Endodermal cell (in vitro differentiated cells): ENCODE data around the gene RNU1-3. TPM values are rescaled to one million over a fixed set of nuclear protein-coding genes. Genes with fewer than 3 reads are reported as not detected.
"Not testable (repeated sequence)": the region's sequence is repeated elsewhere in the genome, so short reads cannot be mapped to it uniquely, and the experiment has no call there.

Source experiments
- DNase-seq: peaks from one replicate; pipeline ENCODE4 v3.0.0-alpha.2; 2017
- H3K27ac ChIP-seq: 2 replicates; pipeline ENCODE4 v1.5.1; 2013; ENCODE audit warnings: mild to moderate bottlenecking, low read depth, low read length, moderate library complexity
- H3K27me3 ChIP-seq: 2 replicates; pipeline ENCODE4 v1.6.1; 2013; ENCODE audit warnings: mild to moderate bottlenecking, low read length, moderate library complexity; ENCODE audit not compliant: insufficient read depth, control insufficient read depth, poor library complexity, severe bottlenecking
- H3K36me3 ChIP-seq: 2 replicates; pipeline ENCODE4 v1.7.0; 2013; ENCODE audit warnings: mild to moderate bottlenecking, low read length, moderate library complexity; ENCODE audit not compliant: control insufficient read depth, insufficient read depth
- H3K4me1 ChIP-seq: one replicate; pipeline ENCODE4 v1.7.0; 2013; ENCODE audit warnings: low read length; ENCODE audit not compliant: control insufficient read depth, insufficient read depth
- H3K4me3 ChIP-seq: 2 replicates; pipeline ENCODE4 v1.5.1; 2013; ENCODE audit warnings: mild to moderate bottlenecking, low read length, moderate library complexity
- H3K9ac ChIP-seq: 2 replicates; pipeline ENCODE4 v1.6.1; 2013; ENCODE audit warnings: mild to moderate bottlenecking, low read length, moderate library complexity; ENCODE audit not compliant: poor library complexity, severe bottlenecking; ENCODE audit errors: extremely low read depth
- H3K9me3 ChIP-seq: 2 replicates; pipeline ENCODE4 v1.6.1; 2013; ENCODE audit warnings: mild to moderate bottlenecking, low read length, moderate library complexity; ENCODE audit not compliant: control insufficient read depth
- H3K27ac Mint-ChIP-seq: 2 replicates; pipeline ENCODE4 v1.8.0; 2020; ENCODE audit warnings: mixed read lengths
- H3K27me3 Mint-ChIP-seq: 2 replicates; pipeline ENCODE4 v1.8.0; 2021; ENCODE audit warnings: mild to moderate bottlenecking, mixed read lengths; ENCODE audit not compliant: insufficient read depth
- H3K36me3 Mint-ChIP-seq: 2 replicates; pipeline ENCODE4 v1.8.0; 2020; ENCODE audit warnings: low read depth, mixed read lengths
- H3K4me1 Mint-ChIP-seq: 2 replicates; pipeline ENCODE4 v1.8.0; 2020; ENCODE audit warnings: mixed read lengths
- H3K4me3 Mint-ChIP-seq: 2 replicates; pipeline ENCODE4 v1.8.0; 2020; ENCODE audit warnings: mild to moderate bottlenecking, moderate library complexity, mixed read lengths
- H3K9me3 Mint-ChIP-seq: 2 replicates; pipeline ENCODE4 v1.8.0; 2020; ENCODE audit warnings: mild to moderate bottlenecking, mixed read lengths
- WGBS, 2 experiments: methylation state at CpG; one replicate each; pipeline versions ENCODE4 v1.1.5 to v1.1.7; 2013; ENCODE audit warnings: missing lambda C conversion rate in 2 of 2, mixed read lengths in 1 of 2; ENCODE audit not compliant: insufficient coverage in 1 of 2, insufficient read length in 1 of 2; 5-methylcytosine and 5-hydroxymethylcytosine counted together
- total RNA-seq, 2 donors: library from RNA; stranded (reverse); fragmentation: NEBNext Ultra II Directional in 1 of 2; extraction: Animal tissue kit (Norgen Biotek cat#: 25700) in 1 of 2; gene quantifications; 2 replicates in 1 of 2; 3 replicates in 1 of 2; pipeline ENCODE4 v1.2.1, GENCODE V29; 2021
- TF ChIP-seq, protein P1 (sequence below): fragments of 200-600 bp; sonication (generic); conservative IDR thresholded peaks from 2 replicates; pipeline ENCODE4 v1.5.0; 2021; ENCODE audit warnings: antibody characterized with exemption, mild to moderate bottlenecking

The RNU1-3 gene
- total RNA-seq, 2 donors from 2014 or later, result 2,483 to 3,611 TPM

DNA sequence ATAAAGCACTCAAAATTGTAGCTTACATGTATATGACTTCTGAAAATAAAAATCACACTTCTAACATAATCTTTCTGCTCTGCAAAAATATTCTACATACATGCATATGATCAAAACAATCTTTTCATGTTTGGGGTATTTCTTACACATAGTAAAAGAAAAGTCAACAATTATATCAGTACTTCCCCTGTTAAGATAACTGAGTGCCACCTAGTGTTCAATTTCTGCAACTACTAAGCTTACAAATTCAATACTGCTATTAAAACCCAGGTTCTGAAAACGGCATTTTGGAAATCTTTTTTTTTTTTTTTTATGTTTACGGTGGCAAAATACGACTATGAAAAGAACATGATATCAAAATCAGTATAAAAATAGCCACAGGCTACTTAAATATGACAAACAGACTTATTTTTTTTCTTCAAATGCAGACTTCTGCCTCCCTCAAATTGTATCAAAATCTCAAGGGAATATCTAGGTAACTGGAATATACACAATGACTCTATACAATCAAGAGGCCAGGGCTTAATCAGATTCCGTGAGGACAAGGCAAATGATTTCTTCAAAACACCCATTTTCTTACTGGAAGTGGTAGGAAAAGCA, 18.1 kb upstream of the RNU1-3 start:
- not testable (repeated sequence) for H3K27ac ChIP-seq, H3K9me3 Mint-ChIP-seq, H3K4me3 ChIP-seq, H3K36me3 Mint-ChIP-seq, H3K27me3 ChIP-seq, H3K9me3 ChIP-seq, H3K9ac ChIP-seq, H3K27ac Mint-ChIP-seq, H3K4me1 ChIP-seq, H3K4me3 Mint-ChIP-seq, H3K36me3 ChIP-seq, DNase-seq, H3K27me3 Mint-ChIP-seq
- WGBS, 2 experiments, result no CpG with 5 or more reads among the region's 4 CpGs
- TF ChIP-seq, protein P1, sequence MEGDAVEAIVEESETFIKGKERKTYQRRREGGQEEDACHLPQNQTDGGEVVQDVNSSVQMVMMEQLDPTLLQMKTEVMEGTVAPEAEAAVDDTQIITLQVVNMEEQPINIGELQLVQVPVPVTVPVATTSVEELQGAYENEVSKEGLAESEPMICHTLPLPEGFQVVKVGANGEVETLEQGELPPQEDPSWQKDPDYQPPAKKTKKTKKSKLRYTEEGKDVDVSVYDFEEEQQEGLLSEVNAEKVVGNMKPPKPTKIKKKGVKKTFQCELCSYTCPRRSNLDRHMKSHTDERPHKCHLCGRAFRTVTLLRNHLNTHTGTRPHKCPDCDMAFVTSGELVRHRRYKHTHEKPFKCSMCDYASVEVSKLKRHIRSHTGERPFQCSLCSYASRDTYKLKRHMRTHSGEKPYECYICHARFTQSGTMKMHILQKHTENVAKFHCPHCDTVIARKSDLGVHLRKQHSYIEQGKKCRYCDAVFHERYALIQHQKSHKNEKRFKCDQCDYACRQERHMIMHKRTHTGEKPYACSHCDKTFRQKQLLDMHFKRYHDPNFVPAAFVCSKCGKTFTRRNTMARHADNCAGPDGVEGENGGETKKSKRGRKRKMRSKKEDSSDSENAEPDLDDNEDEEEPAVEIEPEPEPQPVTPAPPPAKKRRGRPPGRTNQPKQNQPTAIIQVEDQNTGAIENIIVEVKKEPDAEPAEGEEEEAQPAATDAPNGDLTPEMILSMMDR, result peak; percentile 64
- peaks cover 10% of the 10 kb centered on the region for H3K4me1 Mint-ChIP-seq

DNA sequence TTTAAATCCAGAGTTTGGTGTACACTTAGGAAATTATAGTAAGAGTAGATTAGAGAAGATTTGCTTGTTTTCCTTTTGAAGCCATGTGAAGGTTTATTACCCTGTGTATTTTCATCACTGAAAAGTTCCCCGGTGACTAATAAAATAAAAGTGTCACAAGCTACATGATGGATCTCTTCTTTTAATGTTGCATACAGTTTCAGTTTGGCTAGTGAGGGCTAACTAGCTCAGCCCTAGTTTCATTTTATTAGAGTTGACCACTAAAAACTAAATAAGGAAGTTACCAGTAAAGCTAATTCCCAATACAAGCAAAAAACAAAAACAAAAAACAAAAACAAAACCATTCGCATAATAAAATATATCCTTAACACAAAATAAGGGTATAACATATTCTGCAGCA, 17.4 kb upstream of the RNU1-3 start:
- DNase-seq, H3K36me3 Mint-ChIP-seq, H3K27me3 Mint-ChIP-seq, H3K27ac Mint-ChIP-seq, H3K4me1 ChIP-seq, H3K4me3 Mint-ChIP-seq, H3K9me3 ChIP-seq, H3K27ac ChIP-seq, H3K9me3 Mint-ChIP-seq, H3K4me3 ChIP-seq, H3K27me3 ChIP-seq, H3K36me3 ChIP-seq, H3K9ac ChIP-seq: not testable (repeated sequence)
- H3K4me1 Mint-ChIP-seq, result peaks cover 11% of the 10 kb centered on the region
- WGBS, 2 experiments, result 100% methylated on average over 1 of the region's 2 CpGs; no CpG with 5 or more reads in 1 of the 2 experiments

DNA sequence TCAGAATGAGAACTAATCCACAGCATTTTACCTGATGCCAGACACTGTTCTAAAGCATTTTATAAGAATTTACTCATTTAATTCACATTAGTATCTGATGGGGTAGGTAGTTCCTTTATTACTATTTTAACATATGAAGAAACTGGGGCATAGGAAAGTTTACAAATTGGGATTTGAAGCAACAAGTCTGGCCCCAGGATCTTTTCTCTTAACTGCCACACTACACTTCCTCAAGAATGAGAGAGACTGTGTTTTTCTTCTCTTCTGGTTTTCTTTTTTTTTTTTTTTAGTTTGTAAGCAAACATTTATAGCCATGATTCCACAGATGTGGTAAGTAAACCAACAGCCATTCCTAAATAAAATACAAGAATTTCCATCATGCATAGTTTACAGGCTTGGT, 16.1 kb upstream of the RNU1-3 start:
- H3K36me3 ChIP-seq, result not testable (repeated sequence)

DNA sequence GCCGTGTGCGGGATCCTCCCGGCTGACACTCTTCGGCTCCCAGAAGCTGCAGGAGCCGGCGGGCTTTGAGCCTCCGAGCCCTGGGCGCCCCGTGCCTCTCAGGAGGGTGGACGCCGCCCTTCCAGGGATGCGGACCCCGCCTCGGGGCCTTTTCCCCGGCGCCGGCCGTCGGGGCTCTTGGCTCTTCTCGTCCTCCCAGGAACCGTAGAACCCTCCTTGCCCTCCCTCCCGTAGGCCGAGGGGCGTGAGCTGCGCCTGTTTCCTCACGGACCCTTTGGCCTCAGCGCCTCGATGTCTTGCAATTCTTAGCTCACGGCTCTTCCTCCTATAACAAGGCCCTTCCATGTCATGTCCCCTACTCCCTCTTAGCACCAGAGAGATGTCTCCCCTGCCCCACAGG, 13.6 kb upstream of the RNU1-3 start:
- H3K4me3 Mint-ChIP-seq, result peak overlapping the region; percentile 62
- not testable (repeated sequence) for H3K36me3 Mint-ChIP-seq, H3K9me3 Mint-ChIP-seq, H3K4me1 ChIP-seq, H3K9ac ChIP-seq, H3K4me1 Mint-ChIP-seq, H3K36me3 ChIP-seq, H3K27me3 ChIP-seq, H3K27me3 Mint-ChIP-seq, H3K9me3 ChIP-seq, H3K27ac ChIP-seq, H3K4me3 ChIP-seq, H3K27ac Mint-ChIP-seq
- WGBS, 2 experiments, result 71% methylated on average over 28 of the region's 29 CpGs; no CpG with 5 or more reads in 1 of the 2 experiments
- peak; percentile 57 for DNase-seq

More for the DNA sequence above, 16.1 kb upstream of the RNU1-3 start:
- H3K9me3 Mint-ChIP-seq, H3K27me3 Mint-ChIP-seq, H3K27ac Mint-ChIP-seq, H3K27ac ChIP-seq, H3K36me3 Mint-ChIP-seq, H3K4me3 ChIP-seq, H3K4me1 ChIP-seq, DNase-seq, H3K4me3 Mint-ChIP-seq, H3K27me3 ChIP-seq, H3K9me3 ChIP-seq, H3K9ac ChIP-seq: not testable (repeated sequence)
- peaks cover 11% of the 10 kb centered on the region for H3K4me1 Mint-ChIP-seq
